Testis (tissue), 3 donors: ENCODE data around the gene ARHGEF16. TPM values are rescaled to one million over a fixed set of nuclear protein-coding genes. Genes with fewer than 3 reads are reported as not detected.

Source experiments
- DNase-seq: peaks from one replicate; pipeline ENCODE4 v3.0.0-alpha.2; 2019
- H3K27ac ChIP-seq, 2 donors: fragments of 200-600 bp; sonication (generic); one replicate each; pipeline ENCODE4 v1.5.1; 2019
- H3K27me3 ChIP-seq: fragments of 200-600 bp; sonication (generic); one replicate; pipeline ENCODE4 v1.5.1; 2019
- H3K36me3 ChIP-seq: fragments of 200-600 bp; sonication (generic); one replicate; pipeline ENCODE4 v1.5.1; 2017; ENCODE audit warnings: low read depth; ENCODE audit errors: missing control alignments
- H3K4me1 ChIP-seq: fragments of 200-600 bp; sonication (generic); one replicate; pipeline ENCODE4 v1.5.1; 2019
- H3K4me3 ChIP-seq, 2 donors: fragments of 200-600 bp; sonication (generic); one replicate each; pipeline ENCODE4 v1.5.1; 2017 to 2019
- H3K9me3 ChIP-seq: fragments of 200-600 bp; sonication (generic); one replicate; pipeline ENCODE4 v1.5.1; 2017
- CTCF ChIP-seq, 3 experiments: fragments of 450-650 bp in 2 of 3; fragments of 200-600 bp in 1 of 3; sonication (generic) in 1 of 3; IDR thresholded peaks; one replicate each; pipeline ENCODE4 v1.5.1; 2016 to 2019; ENCODE audit warnings: antibody characterized with exemption in 3 of 3, mild to moderate bottlenecking in 2 of 3, moderate library complexity in 1 of 3
- POLR2A ChIP-seq: fragments of 450-650 bp; IDR thresholded peaks from one replicate; pipeline ENCODE4 v1.6.1; 2017; ENCODE audit warnings: antibody characterized with exemption, mild to moderate bottlenecking, moderate library complexity
- WGBS, 2 donors: methylation state at CpG; one replicate each; pipeline ENCODE4 v1.1.5; 2018; 5-methylcytosine and 5-hydroxymethylcytosine counted together
- intact Hi-C: fragments of 100-400 bp; cut with DNase I; formaldehyde crosslinking; loops from one replicate; pipeline ENCODE4 v1.15.1; 2023; ENCODE audit warnings: low total_unique reads
- polyA plus RNA-seq: library from polyadenylated mRNA; stranded (reverse); fragments of 350-450 nt; fragmentation: Illumina TruSeq; extraction: RNeasy Lipid Tissue Mini Kit (QIAGEN cat#74804); gene quantifications from one replicate; pipeline ENCODE4 v1.2.3, GENCODE V29; 2014; ENCODE audit warnings: low read depth, low replicate concordance; ENCODE audit not compliant: insufficient read depth
- total RNA-seq, 2 donors: library from RNA; depleted of rRNA; stranded (reverse); fragments of >200 nt; gene quantifications; one replicate each; pipeline ENCODE4 v1.2.3, GENCODE V29; 2016

Gene ARHGEF16
- total and polyA plus RNA-seq, 3 donors from 2014 or later = 5.7 to 25.7 (median 17.1) TPM

- Histone ChIP-seq H3K4me1 (peaks cover 6% of the 10 kb centered on the region), H3K36me3 (no peaks in the 10 kb centered on the region), H3K27me3 (no peaks in the 10 kb centered on the region), H3K4me3 (no peak overlapping the region), H3K9me3 (no peaks in the 10 kb centered on the region), H3K27ac (no peak overlapping the region)
- TF ChIP-seq CTCF (IDR thresholded peaks at IDR 0.05) (no peak), POLR2A (no peak)
- intact Hi-C loops = loop anchor here (5.0 kb wide), 1 partner anchor 65 kb away; no protein-coding TSS in a partner anchor
- 74 to 79% methylated on average over 12 to 30 of the region's 30 CpGs for WGBS, 2 donors
- DNase-seq = no peak
Measured at GRCh38 chr1:3411806-3412205, 42.7 kb upstream of the ARHGEF16 start.

GRCh38 chr1:3412376-3412775 is 42.1 kb upstream of the ARHGEF16 start:
- 85 to 95% methylated on average over 14 to 33 of the region's 33 CpGs for WGBS, 2 donors
- Histone ChIP-seq H3K27me3 (no peaks in the 10 kb centered on the region), H3K4me1 (peaks cover 6% of the 10 kb centered on the region), H3K9me3 (no peaks in the 10 kb centered on the region), H3K27ac (no peak overlapping the region), H3K4me3 (no peak overlapping the region), H3K36me3 (no peaks in the 10 kb centered on the region)
- TF ChIP-seq CTCF (IDR thresholded peaks at IDR 0.05) = no peak
- no peak for TF ChIP-seq POLR2A
- DNase-seq = no peak
- intact Hi-C loops = loop anchor here (5.0 kb wide), 1 partner anchor 65 kb away; no protein-coding TSS in a partner anchor

- H3K27me3 ChIP-seq = no peaks in the 10 kb centered on the region
Measured at GRCh38 chr1:3413975-3414710, 40.3 kb upstream of the ARHGEF16 start.

GRCh38 chr1:3415260-3416090 is 39.0 kb upstream of the ARHGEF16 start:
- intact Hi-C loops = no loop called here
- Histone ChIP-seq H3K4me3 (no peak overlapping the region), H3K36me3 (no peaks in the 10 kb centered on the region), H3K27ac (no peak overlapping the region), H3K4me1 (no peaks in the 10 kb centered on the region), H3K9me3 (no peaks in the 10 kb centered on the region), H3K27me3 (no peaks in the 10 kb centered on the region)
- DNase-seq = no peak
- WGBS, 2 donors = 78 to 82% methylated on average over 25 to 39 of the region's 39 CpGs
- TF ChIP-seq POLR2A = no peak
- TF ChIP-seq CTCF (IDR thresholded peaks at IDR 0.05) = no peak

More at GRCh38 chr1:3413975-3414710, 40.3 kb upstream of the ARHGEF16 start:
- Histone ChIP-seq H3K4me3 (no peak overlapping the region), H3K4me1 (peaks cover 6% of the 10 kb centered on the region), H3K9me3 (no peaks in the 10 kb centered on the region), H3K27ac (no peak overlapping the region), H3K36me3 (no peaks in the 10 kb centered on the region)
- no peak for DNase-seq
- WGBS, 2 donors = 90 to 92% methylated on average over 10 to 34 of the region's 34 CpGs
- intact Hi-C loops = loop anchor here (5.0 kb wide), 1 partner anchor 67 kb away; no protein-coding TSS in a partner anchor
- no peak for TF ChIP-seq CTCF (IDR thresholded peaks at IDR 0.05)
- no peak for TF ChIP-seq POLR2A
